NK-92 treated with Interleukin-12 subunit alpha and Interleukin-12 subunit beta, amount 100 ng/mL, for 24 hours (cell line): ENCODE measurements around the gene NRN1L.
"Not testable (repeated sequence)": the region's sequence is repeated elsewhere in the genome, so short reads cannot be mapped to it uniquely, and the experiment has no call there.

Source experiments
- DNase-seq: peaks from one replicate; lab custom pipeline; 2025; lab: John Stamatoyannopoulos, UW

Gene NRN1L

DNA sequence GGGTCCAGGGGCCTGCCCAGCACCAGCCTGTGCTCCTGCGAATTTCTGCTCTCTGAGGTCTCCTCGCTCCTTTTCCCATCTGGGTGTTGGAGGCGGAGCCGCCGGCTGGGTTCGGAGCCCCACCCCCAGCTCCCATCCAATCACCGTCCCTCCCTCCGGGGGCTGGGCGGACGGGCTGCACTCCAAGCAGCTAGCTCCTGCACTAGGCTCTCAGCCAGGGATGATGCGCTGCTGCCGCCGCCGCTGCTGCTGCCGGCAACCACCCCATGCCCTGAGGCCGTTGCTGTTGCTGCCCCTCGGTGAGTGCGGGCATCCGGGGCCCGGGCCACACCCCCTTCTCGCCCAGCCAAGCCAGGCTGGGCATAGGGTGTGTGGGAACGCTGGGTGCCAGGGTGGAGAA is at the start of gene NRN1L:
Gene NRN1L (plus strand): TSS at position 202 of the 400 bp plus-strand sequence. CDS start 19 bp downstream, at position 221.
- no peak for DNase-seq

DNA sequence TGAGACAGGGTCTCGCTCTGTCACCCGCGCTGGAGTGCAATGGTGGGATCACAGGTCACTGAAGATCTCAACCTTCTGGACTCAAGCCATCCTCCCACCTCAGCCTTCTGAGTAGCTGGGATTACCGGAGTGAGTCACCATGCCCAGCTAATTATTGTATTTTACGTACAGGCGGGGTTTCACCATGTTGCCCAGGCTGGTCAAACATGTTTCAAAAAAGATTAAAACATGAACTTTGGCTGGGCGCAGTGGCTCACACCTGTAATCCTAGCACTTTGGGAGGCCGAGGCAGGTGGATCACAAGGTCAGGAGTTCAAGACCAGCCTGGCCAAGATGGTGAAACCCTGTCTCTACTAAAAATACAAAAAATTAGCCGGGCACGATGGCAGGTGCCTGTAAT is 47.5 kb upstream of the NRN1L start:
- not testable (repeated sequence) for DNase-seq

DNA sequence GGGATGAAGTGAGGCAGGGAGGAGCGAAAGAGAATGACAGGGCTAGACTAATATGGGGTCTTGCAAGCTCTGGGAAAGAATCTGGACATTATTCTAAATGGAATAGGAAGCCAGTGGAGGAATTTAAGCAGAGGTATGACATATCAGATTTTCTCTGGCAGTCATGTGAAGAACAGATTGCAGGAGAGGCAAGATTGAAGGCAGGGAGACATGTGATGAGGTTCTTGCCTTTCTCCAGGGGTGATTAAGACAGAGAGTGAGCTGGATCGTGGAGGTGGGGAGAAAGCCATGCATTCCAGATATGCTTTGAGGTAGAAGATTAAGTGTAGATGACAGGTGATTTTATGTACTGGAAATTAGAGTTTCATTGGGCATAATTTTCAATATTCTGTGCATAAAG is 46.9 kb upstream of the NRN1L start:
- no peak for DNase-seq

DNA sequence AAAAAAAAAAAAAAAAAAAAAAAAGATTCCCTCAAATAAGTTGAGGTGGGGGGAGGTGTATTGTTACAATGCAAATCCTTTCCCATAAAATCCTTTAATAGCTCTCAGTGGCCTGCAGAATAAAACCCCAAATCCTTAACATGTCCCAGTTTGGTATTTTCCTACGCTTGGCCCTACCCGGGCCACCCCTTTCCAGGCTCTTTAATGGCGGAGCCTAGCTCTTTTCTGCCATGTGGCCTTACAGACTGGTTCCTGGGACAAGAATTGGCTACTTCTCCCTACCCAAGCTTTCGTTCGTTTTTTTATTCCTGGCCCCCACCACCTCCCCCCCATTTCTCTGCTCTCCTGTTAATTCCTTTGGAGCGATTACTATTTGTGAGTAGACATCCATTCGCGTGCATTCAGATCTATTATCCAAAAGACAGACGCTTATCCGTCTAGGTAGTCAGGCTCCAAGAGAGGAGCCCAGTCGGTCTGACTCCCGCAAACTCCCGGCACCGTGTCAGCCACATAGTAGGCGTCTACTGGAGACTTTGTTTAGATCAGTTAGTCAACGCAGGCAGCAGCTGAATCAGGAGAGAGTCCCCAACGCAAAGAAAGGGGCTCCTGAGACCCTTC is 43.4 kb upstream of the NRN1L start:
- DNase-seq = no peak

DNA sequence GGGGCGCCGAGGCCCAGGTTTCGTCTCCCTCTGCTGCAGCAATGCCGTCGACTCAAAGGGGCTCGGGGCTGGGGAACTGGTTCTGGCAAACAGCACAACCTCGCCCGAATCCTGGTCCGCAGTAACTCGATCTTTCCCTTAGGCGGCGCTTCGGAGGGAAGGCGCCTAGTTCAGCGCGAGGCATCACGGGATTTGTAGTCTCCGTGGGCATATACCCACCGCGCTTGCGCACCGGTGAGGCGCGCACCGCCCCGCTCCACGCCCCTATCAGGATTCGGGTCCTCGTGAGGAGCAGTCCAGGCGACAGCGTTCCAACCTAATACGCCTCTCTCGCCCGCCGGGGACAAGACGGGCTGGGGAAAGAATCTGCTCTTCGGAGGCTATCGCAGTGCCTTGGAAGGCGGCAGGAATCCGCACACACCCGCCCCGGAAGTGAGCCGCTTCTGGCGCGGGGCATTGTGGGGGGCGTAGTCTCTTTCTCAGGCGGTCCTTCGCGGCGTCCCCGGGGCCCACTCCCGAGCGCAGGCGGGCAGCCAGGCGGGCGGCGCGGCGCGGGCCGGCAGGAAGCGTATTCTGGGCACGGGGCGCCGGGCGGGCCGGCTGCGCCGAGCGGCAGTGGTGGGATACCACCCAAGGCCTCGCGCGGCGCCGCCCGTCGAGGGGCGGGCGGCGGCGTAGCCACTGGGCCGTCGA is 42.7 kb upstream of the NRN1L start, which contains the start of gene THAP11:
Gene THAP11 (plus strand): TSS at position 505 of the 693 bp plus-strand sequence. CDS start 235 bp downstream, outside the sequence.
- peak; percentile 85 for DNase-seq

DNA sequence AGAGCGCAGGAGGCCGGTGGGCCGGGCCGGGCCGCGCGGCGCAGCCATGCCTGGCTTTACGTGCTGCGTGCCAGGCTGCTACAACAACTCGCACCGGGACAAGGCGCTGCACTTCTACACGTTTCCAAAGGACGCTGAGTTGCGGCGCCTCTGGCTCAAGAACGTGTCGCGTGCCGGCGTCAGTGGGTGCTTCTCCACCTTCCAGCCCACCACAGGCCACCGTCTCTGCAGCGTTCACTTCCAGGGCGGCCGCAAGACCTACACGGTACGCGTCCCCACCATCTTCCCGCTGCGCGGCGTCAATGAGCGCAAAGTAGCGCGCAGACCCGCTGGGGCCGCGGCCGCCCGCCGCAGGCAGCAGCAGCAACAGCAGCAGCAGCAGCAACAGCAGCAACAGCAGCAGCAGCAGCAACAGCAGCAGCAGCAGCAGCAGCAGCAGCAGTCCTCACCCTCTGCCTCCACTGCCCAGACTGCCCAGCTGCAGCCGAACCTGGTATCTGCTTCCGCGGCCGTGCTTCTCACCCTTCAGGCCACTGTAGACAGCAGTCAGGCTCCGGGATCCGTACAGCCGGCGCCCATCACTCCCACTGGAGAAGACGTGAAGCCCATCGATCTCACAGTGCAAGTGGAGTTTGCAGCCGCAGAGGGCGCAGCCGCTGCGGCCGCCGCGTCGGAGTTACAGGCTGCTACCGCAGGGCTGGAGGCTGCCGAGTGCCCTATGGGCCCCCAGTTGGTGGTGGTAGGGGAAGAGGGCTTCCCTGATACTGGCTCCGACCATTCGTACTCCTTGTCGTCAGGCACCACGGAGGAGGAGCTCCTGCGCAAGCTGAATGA is 42.0 kb upstream of the NRN1L start:
- peak; percentile 42 for DNase-seq

DNA sequence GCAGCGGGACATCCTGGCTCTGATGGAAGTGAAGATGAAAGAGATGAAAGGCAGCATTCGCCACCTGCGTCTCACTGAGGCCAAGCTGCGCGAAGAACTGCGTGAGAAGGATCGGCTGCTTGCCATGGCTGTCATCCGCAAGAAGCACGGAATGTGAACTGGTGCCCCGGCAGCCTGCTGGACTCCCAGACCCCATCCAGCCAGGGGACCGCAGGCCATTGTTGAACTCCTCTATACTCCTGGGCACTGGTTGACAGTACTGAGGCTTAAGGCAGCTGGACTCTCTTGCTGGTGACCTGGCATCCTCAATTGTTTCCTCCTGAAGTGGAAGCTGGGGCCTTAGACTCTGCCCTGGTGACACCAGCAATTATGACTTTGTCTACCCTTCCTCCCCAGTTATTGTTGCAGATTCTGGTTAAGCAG is 41.3 kb upstream of the NRN1L start:
- DNase-seq = no peak

DNA sequence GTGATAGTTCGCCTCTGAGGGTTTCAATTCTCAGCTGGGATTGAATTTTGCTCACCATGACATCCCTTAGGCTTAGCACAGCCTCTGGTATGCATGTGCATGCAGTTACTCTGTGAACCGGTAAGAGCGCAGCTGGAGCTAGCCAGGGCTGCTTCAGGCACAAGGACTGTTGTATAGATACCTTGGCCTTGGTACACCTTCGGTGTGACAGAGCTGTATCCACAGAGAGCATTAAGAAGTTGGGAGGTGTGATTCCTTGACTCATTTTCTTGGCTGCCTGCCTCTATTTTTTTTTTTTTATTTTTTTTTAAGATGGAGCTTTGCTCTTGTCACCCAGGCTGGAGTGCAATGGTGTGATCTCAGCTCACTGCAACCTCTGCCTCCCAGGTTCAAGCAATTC is 40.2 kb upstream of the NRN1L start:
- DNase-seq = no peak

DNA sequence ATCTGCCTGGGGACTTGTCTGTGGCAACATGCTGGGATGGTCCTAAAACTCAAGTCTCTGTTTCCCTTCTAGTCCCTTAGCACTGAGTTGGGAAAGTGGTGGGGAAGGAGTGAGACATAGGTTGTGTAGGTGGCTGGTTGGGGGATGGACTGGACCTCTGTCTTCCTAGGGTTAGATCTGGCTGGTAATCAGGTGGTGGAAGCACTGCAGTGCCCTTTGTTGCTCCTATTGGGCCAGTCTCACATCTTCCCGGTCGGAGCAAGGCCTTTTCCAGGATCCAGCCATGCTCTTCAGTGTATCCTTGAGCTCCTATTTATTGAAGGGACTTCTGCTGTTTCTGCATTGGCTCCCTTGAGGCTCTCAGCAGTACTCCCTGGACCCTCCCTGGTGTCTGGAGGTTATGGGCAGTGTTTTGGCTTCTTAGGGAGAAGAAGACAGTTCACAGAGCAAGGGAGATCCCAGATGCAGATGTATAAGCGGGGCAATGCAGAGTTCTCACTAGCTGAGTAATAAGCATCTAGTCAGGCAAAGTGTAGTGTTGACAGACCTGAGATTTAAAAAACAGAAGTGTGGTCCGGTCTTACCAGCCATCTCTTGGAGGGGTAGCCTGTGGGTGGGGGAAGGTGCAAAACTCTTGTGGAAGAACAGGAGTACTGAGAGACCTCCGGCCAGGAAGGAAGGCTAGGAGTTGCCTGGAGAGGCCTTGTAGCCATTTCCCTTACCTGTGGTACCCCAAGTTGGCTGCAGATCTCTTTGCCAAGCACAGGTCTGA is 39.2 kb upstream of the NRN1L start:
- no peak for DNase-seq

DNA sequence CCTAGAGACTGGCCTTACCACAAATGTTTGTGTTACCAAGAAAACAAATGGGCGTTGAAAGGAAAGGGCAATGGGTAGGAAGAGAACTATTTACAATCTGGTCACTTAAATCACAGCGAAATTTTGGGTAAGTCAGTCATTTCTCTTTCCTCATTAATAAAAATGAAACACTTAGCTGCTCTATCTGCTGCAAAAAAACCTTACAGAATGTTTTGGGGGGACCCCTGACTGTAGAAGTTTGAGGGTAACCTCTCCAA is 38.7 kb upstream of the NRN1L start:
- no peak for DNase-seq

DNA sequence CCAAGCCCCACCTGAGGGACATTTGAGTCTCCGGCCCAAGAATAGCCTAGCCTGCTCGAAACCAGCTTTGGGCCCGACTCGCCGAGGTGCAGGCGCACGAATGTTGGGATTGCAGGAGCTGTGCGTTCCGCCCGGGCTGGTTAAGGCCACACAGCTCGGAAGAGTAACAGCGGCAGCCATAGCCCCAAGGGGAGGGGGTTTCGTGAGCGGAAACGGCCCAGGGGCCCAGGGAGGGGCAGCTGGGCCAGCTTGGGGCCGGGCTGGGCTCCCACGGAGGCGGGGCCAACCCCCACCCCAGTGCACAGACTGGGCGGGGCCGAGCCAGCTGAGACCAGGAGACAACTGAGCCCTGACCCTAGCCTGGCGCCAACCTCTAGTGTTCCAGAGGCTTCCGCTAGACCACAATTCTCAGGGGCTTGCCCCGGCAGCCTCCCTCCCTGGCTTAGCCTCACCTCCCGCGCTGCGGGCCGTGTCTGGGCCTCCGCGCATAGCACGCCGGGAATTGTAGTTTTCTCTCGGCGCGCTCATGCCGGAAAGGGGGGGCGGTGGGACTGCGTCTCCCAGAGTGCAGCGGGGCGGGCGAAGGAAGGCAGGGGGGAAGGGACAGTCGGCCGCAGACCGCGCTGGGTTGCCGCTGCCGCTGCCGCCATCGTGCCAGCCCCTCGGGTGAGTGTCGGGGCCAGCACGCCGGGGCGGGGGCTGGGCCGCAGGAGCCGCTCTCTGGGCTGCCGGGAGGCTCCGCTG is 38.2 kb upstream of the NRN1L start, which contains the start of gene NUTF2:
Gene NUTF2 (plus strand): TSS at position 614 of the 744 bp plus-strand sequence. CDS start 18,198 bp downstream, outside the sequence.
- peak; percentile 90 for DNase-seq

DNA sequence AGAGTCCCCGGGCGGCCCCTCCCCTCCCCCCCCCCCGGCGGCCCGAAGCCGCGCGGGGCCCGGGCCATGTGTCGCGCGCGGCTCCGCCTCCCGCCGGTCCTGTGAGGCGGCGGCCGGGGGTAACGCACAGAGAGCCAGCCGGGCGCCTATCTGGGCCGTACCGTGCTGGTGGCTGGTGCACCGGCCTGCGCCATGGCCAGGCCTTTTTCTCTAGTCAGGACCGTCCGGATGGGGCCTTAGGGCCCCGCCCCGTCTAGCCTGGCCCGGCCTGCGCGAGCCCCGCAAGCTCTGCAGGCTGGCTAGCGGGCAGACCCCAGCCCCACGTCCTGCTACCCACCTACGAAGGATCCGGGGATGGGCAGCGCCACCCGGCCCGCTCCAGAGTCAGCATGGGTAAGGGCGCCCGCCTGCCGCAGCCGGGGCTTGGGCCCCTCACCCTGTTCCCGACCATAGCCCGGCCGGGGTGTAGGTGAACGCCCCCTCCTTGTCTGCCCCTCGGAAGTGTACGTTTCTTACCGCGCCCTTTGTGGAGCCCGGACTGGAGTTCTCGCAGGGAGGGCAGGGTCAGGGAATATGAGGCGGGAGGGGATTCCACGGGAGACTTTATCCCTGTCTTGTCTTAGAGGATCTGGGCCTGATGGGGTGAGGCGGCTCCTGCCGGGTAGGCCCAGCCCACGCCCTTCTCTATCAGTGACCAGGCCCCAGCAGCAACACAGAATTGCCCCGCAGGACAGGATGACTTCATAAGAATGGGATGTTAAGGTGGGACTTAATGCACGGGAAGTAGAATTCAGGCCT is 37.4 kb upstream of the NRN1L start, which contains the start of gene CENPT:
Gene CENPT (minus strand): TSS at position 630 of the 798 bp plus-strand sequence. CDS start 13,834 bp downstream, outside the sequence.
- no peak for DNase-seq

DNA sequence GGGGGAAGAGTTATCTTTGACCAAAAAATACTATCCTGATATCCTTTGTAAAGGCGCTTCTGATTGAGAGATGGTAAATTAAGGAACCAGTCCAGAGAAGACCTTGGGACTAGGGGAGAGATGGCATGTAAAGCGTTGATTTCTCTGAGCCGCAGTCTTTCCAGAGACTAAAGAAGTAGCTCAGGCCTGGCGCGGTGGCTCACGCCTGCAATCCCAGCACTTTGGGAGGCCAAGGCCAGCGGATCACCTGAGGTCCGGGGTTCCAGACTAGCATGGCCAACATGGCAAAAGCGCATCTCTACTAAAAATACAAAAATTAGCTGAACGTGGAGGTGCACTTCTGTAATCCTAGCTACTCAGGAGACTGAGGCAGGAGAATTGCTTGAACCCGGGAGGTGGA is 36.6 kb upstream of the NRN1L start:
- no peak for DNase-seq

DNA sequence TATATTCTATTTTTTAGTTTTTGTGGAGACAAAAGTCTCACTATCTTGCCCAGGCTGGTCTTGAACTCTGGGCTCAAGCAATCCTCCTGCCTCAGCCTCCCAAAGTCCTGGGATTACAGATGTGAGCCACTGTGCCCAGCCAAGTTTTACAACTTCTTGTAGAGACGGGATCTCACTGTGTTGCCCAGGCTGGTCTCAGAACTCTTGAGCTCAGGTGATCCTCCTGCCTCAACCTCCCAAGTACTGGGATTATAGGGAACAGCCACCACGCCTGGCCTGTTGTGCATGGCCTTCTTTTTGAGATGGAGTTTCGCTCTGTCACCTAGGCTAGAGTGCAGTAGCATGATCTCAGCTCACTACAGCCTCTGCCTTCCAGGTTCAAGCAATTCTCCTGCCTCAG is 31.0 kb upstream of the NRN1L start:
- DNase-seq = no peak

DNA sequence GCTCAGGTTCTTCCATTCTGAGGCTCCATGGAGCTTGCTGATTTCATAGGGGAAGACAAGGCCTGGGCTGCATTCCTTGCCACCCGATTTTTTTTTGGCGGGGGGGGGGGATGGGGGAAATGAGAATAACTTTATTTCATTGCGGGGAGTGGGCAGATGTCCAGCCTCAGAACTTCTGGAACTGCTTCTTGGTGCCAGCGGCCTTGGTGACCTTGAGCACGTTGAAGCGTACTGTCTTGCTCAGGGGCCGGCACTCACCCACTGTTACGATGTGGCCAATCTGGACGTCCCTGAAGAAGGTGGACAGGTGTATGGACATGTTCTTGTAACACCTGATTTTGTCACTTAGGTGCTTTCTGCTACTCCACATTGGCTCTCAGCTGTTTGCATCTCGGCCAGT is 28.9 kb upstream of the NRN1L start:
- DNase-seq = no peak

DNA sequence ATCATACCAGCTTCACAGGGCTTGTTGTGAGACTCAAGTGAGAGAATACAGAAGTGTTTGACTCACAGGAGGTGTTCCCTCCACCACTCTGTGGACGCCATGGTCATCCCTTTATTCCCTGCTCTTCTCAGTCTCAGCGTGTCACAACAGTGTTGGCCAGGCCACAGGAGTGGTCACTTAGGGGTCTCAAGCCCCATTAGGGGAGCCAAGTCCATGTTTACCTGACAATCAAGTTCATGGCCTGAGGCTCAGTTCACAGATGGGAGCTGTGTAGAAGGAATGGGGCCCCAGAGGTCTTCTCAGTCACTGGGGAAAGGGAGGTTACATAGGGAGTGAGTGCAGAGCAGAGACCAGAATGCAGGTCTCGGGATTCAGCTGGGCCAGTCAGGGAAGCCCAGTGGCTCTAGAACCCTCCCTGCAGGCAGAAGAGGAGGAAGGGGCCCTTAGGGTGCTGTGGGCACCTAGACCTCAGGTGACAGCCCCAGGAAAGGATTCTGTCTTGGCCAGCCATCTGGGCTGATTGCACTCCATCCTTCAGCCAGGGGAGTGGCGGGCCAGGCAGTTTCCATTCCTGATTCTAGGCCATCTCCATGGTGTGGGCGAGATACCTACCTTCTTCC is 27.6 kb upstream of the NRN1L start:
- DNase-seq = no peak

DNA sequence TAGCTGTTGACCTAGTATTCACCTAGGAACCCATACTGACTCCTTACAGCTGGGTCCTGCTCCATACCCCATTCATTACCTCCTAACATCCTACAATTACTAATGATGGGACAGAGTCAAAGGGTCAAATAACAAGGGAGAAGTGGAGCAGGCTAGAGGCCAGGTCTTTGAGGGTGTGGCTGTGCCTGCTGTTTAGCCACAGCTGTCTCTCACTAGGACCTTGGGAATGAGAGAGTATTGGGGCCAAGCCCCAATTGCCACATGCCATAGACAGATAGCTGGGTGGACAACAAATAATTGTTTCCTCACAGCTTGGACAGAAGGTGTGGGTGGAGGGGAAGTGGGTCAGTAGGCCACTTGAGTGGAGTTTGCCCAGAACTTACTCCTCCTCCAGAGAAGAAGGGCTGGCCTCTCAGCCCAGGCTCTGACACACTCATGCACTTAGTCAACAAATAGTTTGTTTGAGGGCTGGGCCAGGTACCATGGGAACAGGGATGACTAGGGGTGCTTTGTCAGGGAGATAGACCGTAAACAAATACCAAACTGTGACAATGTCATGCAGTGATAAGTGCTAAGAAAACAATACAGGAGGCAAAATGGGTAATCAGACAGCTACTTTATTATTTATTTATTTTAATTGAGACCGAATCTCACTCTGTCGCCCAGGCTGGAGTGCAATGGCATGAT is 27.0 kb upstream of the NRN1L start:
- DNase-seq = peak; percentile 10

DNA sequence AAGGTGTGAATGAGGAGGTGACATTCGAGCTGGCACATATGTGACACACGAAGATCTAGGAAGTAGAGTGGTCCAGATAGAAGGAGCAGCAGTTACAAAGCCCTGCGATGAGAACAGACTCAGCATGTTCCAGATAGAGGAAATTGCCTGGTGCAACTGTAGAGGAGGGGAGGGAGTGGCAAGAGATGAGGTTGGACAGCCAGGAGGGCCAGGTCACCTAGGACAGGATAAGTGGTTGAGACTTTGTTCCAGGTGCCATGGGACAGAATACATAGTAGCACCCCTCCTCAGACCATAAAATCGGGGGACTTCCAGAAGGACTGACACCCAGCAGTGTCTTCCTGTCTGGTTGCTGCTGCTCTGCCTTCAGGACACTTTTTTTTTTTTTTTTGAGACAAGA is 26.2 kb upstream of the NRN1L start:
- DNase-seq = no peak
